Coronary artery (tissue), 2 donors: ENCODE results near the gene ANXA11.

Source experiments
- DNase-seq: peaks from one replicate; pipeline ENCODE4 v3.0.0-alpha.2; 2017; ENCODE audit warnings: low spot score
- H3K27ac ChIP-seq, 2 donors: fragments of 200-600 bp; sonication (generic); one replicate each; pipeline ENCODE4 v1.5.1; 2016 to 2019
- H3K4me3 ChIP-seq: fragments of 200-600 bp; sonication (generic); 2 replicates; pipeline ENCODE4 v1.5.1; 2016; ENCODE audit warnings: mild to moderate bottlenecking, moderate library complexity
- CTCF ChIP-seq: fragments of 200-600 bp; sonication (generic); IDR thresholded peaks from one replicate; pipeline ENCODE4 v1.5.1; 2019; ENCODE audit warnings: antibody characterized with exemption

The ANXA11 gene

GRCh38 chr10:80200259-80200658, 5.1 kb downstream of the ANXA11 start:
- no peak for TF ChIP-seq CTCF
- DNase-seq = no peak
- Histone ChIP-seq H3K27ac (peak overlapping the region; percentile 99 to 100), H3K4me3 (no peak overlapping the region)

- H3K27ac ChIP-seq = peak overlapping the region; percentile 99 to 100
- DNase-seq = peak; percentile 86
- TF ChIP-seq CTCF = peak; percentile 18
- H3K4me3 ChIP-seq = peak overlapping the region; percentile 34
These were observed 5.5 kb downstream of the ANXA11 start for GRCh38 chr10:80199828-80200227.

GRCh38 chr10:80197972-80198916, 7.1 kb downstream of the ANXA11 start:
- TF ChIP-seq CTCF = no peak
- Histone ChIP-seq H3K4me3 (peak overlapping the region; percentile 0), H3K27ac (peak overlapping the region; percentile 99 to 100)
- no peak for DNase-seq

GRCh38 chr10:80196950-80197315, 8.4 kb downstream of the ANXA11 start:
- H3K27ac ChIP-seq = peak overlapping the region; percentile 80 to 84
- peak overlapping the region; percentile 29 for H3K4me3 ChIP-seq
- no peak for TF ChIP-seq CTCF
- DNase-seq = no peak

GRCh38 chr10:80196270-80196949, 8.9 kb downstream of the ANXA11 start:
- Histone ChIP-seq H3K4me3 (peak overlapping the region; percentile 29), H3K27ac (peak overlapping the region; percentile 80 to 84)
- peak; percentile 84 for DNase-seq
- TF ChIP-seq CTCF = no peak

GRCh38 chr10:80195046-80195574, 10.2 kb downstream of the ANXA11 start:
- Histone ChIP-seq H3K4me3 (no peak overlapping the region), H3K27ac (peak overlapping the region; percentile 24 to 84)
- no peak for TF ChIP-seq CTCF
- DNase-seq = no peak
